Skin epidermis (tissue), 12 donors: ENCODE results near the gene MYBPC3.

Experiments used
- H3K27ac ChIP-seq, 21 experiments: fragments of 200-600 bp; sonication (generic) in 11 of 21; one replicate each; pipeline ENCODE4 v1.5.0; 2020; ENCODE audit warnings: mild to moderate bottlenecking in 3 of 21, inconsistent platforms in 2 of 21, moderate library complexity in 2 of 21
- H3K4me3 ChIP-seq, 7 experiments: fragments of 200-600 bp; sonication (generic) in 2 of 7; one replicate each; pipeline ENCODE4 v1.5.0; 2020; ENCODE audit warnings: inconsistent platforms in 2 of 7, mild to moderate bottlenecking in 2 of 7, moderate library complexity in 1 of 7

The MYBPC3 gene

DNA sequence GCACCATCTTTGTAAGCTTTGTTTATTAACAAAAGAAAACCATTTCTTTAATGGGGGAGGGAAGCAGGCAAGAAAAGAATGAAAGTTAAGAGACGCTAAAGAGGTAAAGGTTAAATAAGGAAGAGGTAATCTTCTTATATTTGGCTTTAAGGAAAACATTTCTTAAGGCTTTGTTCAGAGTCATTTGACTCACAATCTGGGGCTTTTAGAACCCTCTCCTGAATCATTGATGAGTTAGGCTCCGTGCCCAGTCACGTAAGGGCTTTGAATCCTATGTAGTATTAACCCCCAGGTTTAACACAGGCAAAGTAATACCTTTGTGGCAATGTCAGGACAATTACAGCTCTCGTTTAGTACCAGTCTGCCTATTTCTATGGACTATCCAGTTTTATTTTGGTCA, 56.5 kb downstream of the MYBPC3 start:
- H3K4me3 ChIP-seq: no peak overlapping the region
- H3K27ac ChIP-seq: no peak overlapping the region

- Histone ChIP-seq H3K4me3 (no peak overlapping the region), H3K27ac (no peak overlapping the region)
Measured at GRCh38 chr11:47295385-47295784, 57.1 kb downstream of the MYBPC3 start.

GRCh38 chr11:47289856-47290255, 62.6 kb downstream of the MYBPC3 start:
- Histone ChIP-seq H3K27ac (no peak overlapping the region), H3K4me3 (no peak overlapping the region)

DNA sequence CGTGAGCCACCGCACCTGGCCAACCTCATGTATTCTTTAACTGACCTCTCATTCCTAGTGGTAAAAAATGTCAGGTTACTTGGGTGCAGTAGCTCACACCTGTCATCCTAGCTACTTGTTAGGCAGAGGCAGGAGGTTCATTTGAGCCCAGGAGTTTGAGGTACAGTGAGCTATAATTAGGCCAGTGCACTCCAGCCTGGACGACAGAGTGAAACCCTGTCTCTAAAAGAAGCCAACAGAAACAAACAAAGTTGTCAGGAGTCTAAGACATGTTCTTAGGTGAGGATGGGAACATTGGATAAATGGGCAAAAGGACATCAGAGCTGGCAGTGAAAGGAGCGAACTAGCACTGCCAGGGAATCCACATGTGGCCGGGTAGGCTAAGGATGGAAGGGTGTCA, 64.4 kb downstream of the MYBPC3 start:
- no peak overlapping the region for H3K4me3 ChIP-seq
- no peak overlapping the region for H3K27ac ChIP-seq

DNA sequence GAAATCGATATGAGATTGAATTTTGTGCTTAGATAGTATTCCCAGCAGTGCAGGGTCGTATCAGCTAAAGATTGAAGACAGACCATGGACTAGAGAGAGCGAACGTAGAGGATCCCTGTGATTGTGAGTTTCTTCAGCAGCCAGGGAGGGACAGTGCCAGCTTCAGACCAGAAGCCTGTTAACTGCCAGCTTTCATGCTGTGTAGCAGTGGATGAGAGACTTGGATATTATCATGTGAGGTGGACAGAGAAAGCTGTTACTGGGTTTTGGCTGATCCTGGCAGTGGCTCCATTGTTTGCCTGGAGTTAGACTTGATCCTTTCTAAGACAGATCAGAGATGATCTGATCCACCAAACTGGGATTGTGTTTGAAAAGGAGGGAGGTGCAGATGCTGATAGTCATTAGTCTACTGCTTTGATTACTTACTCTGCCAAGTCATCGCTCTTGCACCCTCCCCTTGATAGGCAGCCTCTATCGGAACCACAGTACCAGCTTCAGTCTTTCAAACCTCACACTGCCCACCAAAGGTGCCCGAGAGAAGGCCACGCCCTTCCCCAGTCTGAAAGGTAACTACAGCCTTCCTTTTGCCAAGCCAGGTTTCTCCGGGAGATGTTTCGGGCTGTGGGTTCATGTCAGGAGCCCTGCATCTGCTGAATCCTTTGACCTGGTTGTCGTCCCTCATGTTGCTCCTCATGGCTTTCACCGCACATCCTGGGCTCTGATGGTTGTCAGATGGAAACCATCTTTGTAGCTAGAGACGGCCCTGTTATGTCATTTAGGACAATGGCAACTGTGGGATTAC, 66.3 kb downstream of the MYBPC3 start:
- no peak overlapping the region for H3K4me3 ChIP-seq
- no peak overlapping the region for H3K27ac ChIP-seq

DNA sequence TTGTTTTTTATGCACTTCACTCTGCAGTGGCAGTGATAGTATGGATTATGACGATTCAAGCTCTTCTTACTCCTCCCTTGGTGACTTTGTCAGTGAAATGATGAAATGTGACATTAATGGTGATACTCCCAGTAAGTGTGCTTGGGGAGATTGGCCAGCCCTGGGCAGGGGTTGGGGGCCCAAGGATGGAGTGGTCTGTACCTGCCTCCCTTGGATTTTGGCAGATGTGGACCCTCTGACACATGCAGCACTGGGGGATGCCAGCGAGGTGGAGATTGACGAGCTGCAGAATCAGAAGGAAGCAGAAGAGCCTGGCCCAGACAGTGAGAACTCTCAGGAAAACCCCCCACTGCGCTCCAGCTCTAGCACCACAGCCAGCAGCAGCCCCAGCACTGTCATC, 68.4 kb downstream of the MYBPC3 start:
- Histone ChIP-seq H3K27ac (no peak overlapping the region), H3K4me3 (no peak overlapping the region)

- H3K4me3 ChIP-seq: no peak overlapping the region
- H3K27ac ChIP-seq: no peak overlapping the region
Measured at GRCh38 chr11:47282462-47282861, 70.0 kb downstream of the MYBPC3 start.
